IPS-20b (cell line): ENCODE results near the gene IFNE.
"Not testable (repeated sequence)": the region's sequence is repeated elsewhere in the genome, so short reads cannot be mapped to it uniquely, and the experiment has no call there.

Source experiments
- H3K27ac ChIP-seq: one replicate; pipeline ENCODE4 v1.5.1; 2013; ENCODE audit warnings: low read length
- H3K27me3 ChIP-seq: 2 replicates; pipeline ENCODE4 v1.6.1; 2013; ENCODE audit warnings: mild to moderate bottlenecking, low read length, inconsistent platforms; ENCODE audit not compliant: insufficient read depth
- H3K36me3 ChIP-seq: 2 replicates; pipeline ENCODE4 v1.6.1; 2013; ENCODE audit warnings: low read depth, mild to moderate bottlenecking, inconsistent platforms, low read length, moderate library complexity; ENCODE audit not compliant: insufficient read depth
- H3K4me1 ChIP-seq: 2 replicates; pipeline ENCODE4 v1.6.1; 2013; ENCODE audit warnings: mild to moderate bottlenecking, control low read depth, inconsistent platforms, low read length, moderate library complexity; ENCODE audit not compliant: insufficient read depth
- H3K4me3 ChIP-seq: 2 replicates; pipeline ENCODE4 v1.5.1; 2013; ENCODE audit warnings: mild to moderate bottlenecking, low read length, inconsistent platforms
- H3K9ac ChIP-seq: 2 replicates; pipeline ENCODE4 v1.6.1; 2013; ENCODE audit warnings: low read depth, mild to moderate bottlenecking, inconsistent platforms, low read length, moderate library complexity
- H3K9me3 ChIP-seq: 2 replicates; pipeline ENCODE4 v1.6.1; 2013; ENCODE audit warnings: mild to moderate bottlenecking, low read depth, low read length, inconsistent platforms; ENCODE audit not compliant: insufficient read depth

IFNE gene

GRCh38 chr9:21443849-21444625 lies 38.1 kb downstream of the IFNE start:
- no peak overlapping the region for H3K27ac ChIP-seq
- no peaks in the 10 kb centered on the region for H3K9me3 ChIP-seq
- H3K27me3 ChIP-seq: no peaks in the 10 kb centered on the region
- H3K9ac ChIP-seq: no peak overlapping the region
- no peaks in the 10 kb centered on the region for H3K36me3 ChIP-seq
- H3K4me3 ChIP-seq: no peak overlapping the region
- no peaks in the 10 kb centered on the region for H3K4me1 ChIP-seq

DNA sequence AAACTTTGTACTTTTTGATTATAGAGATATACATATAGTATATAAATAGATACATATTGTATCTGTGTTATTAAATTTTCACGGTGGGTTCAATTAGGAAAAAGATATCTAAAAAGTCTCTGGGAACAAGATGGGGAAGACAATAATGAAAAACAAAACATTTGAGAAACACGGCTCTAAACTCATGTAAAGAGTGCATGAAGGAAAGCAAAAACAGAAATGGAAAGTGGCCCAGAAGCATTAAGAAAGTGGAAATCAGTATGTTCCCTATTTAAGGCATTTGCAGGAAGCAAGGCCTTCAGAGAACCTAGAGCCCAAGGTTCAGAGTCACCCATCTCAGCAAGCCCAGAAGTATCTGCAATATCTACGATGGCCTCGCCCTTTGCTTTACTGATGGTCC lies 42.0 kb downstream of the IFNE start, which contains the start of gene IFNA1:
Gene IFNA1, plus strand, starts transcription at position 301 of the 400 bp plus-strand sequence. Its CDS starts 69 bp downstream, at position 370.
- no peaks in the 10 kb centered on the region for H3K36me3 ChIP-seq
- no peak within 1 kb of the TSS for H3K27ac ChIP-seq
- no peaks in the 10 kb centered on the region for H3K27me3 ChIP-seq
- no peaks in the 10 kb centered on the region for H3K4me1 ChIP-seq
- H3K4me3 ChIP-seq: no peak within 1 kb of the TSS
- H3K9me3 ChIP-seq: no peaks in the 10 kb centered on the region
- no peak within 1 kb of the TSS for H3K9ac ChIP-seq

DNA sequence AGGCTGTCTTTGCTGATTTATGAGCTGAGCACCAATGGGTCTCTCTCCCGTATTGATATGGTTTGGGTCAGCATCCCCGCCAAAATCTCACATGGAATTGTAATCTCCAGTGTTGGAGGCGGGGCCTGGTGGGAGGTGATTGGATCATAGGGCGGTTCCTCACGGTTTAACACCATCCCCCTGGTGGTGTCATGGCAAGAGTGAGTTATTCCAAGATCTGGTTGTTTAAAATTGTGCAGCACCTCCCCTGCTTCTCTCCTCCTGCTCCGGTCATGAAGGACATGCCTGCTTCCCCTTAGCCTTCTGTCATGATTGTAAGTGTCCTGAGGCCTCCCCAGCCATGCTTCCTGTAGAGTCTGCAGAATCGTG lies 47.1 kb downstream of the IFNE start:
- H3K9me3 ChIP-seq, H3K36me3 ChIP-seq, H3K4me1 ChIP-seq, H3K9ac ChIP-seq, H3K4me3 ChIP-seq, H3K27ac ChIP-seq, H3K27me3 ChIP-seq: not testable (repeated sequence)

DNA sequence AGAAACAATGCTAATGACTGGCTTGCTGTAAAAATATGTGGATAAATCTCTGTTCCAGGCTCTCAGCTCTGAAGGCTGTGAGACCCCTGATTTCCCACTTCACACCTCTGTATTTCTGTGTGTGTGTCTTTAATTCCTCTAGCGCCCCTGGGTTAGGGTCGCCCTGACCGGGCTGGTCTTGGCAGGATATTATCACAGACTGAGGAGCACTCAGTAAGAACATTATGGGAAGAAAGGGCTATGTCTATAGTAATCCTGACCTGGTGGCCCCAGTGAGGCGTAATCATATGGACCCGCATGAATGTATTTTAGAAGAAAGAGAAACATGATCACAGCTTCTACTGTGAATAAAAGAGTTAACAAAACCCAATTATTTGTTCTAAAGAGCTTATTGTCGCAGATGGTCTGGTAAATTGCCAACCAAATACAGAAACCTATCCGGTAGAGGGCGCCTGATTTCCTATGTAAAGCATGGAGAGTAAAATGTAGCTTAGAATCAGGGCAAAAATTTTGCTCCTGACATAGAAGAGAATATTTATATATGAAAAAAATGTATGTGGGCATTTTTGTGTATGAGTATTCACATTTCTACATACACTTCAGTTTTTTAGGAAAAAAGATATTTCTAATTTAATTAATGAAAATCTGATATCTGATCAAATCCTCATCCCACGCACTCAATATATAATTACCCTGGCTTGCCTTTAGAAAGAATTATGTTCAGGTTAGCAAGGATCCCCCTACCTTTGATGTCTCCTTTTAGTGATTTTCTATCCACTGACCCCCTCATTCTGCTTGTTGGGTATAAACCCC lies 47.7 kb downstream of the IFNE start:
- H3K27me3 ChIP-seq: no peaks in the 10 kb centered on the region
- no peak overlapping the region for H3K4me3 ChIP-seq

GRCh38 chr9:21432672-21433425 lies 49.3 kb downstream of the IFNE start:
- Histone ChIP-seq H3K36me3 (no peaks in the 10 kb centered on the region), H3K4me3 (no peak overlapping the region), H3K9ac (no peak overlapping the region), H3K4me1 (peaks cover 11% of the 10 kb centered on the region; the same call in 1 of the 2 replicates), H3K27ac (no peak overlapping the region), H3K27me3 (no peaks in the 10 kb centered on the region), H3K9me3 (no peaks in the 10 kb centered on the region)

More for the DNA sequence above, 47.7 kb downstream of the IFNE start:
- H3K4me1 ChIP-seq: no peaks in the 10 kb centered on the region
- H3K36me3 ChIP-seq: no peaks in the 10 kb centered on the region
- no peak overlapping the region for H3K27ac ChIP-seq
- no peak overlapping the region for H3K9ac ChIP-seq
- no peaks in the 10 kb centered on the region for H3K9me3 ChIP-seq
